Stomach (tissue), 9 donors: Measurements from ENCODE around the gene FGGY. TPM values are rescaled to one million over a fixed set of nuclear protein-coding genes. Genes with fewer than 3 reads are reported as not detected.
"Not testable (repeated sequence)": the region's sequence is repeated elsewhere in the genome, so short reads cannot be mapped to it uniquely, and the experiment has no call there.

Experiments
- DNase-seq, 2 donors: peaks; one replicate each; pipeline versions ENCODE4 v3.0.0 to v3.0.0-alpha.2; 2013 to 2019
- H3K27ac ChIP-seq, 5 donors: fragments of 200-600 bp in 4 of 5; sonication (generic) in 4 of 5; one replicate each; pipeline ENCODE4 v1.5.1; 2013 to 2019; ENCODE audit warnings: mild to moderate bottlenecking in 1 of 5, moderate library complexity in 1 of 5
- H3K27me3 ChIP-seq, 3 donors: fragments of 200-600 bp; sonication (generic); one replicate each; pipeline ENCODE4 v1.5.1; 2017 to 2019; ENCODE audit warnings: mixed run types in 1 of 3
- H3K36me3 ChIP-seq, 4 donors: fragments of 200-600 bp; sonication (generic); 1 replicate in 3 of 4; 2 replicates in 1 of 4; pipeline ENCODE4 v1.5.1; 2016 to 2019
- H3K4me1 ChIP-seq, 4 donors: fragments of 200-600 bp; sonication (generic); one replicate each; pipeline ENCODE4 v1.5.1; 2016 to 2019
- H3K4me3 ChIP-seq, 4 donors: fragments of 200-600 bp; sonication (generic) in 3 of 4; one replicate each; pipeline ENCODE4 v1.5.1; 2016 to 2019; ENCODE audit warnings: mild to moderate bottlenecking in 1 of 4
- H3K9me3 ChIP-seq, 4 donors: fragments of 200-600 bp; sonication (generic); one replicate each; pipeline ENCODE4 v1.5.1; 2016 to 2019
- CTCF ChIP-seq, 7 experiments: fragments of 450-650 bp in 4 of 7; fragments of 200-600 bp in 3 of 7; sonication (generic) in 3 of 7; IDR thresholded peaks; one replicate each; pipeline ENCODE4 v1.5.1; 2016 to 2019; ENCODE audit warnings: antibody characterized with exemption in 7 of 7, control low read depth in 2 of 7, mild to moderate bottlenecking in 1 of 7
- EP300 ChIP-seq: sonication (generic); formaldehyde crosslinking; IDR thresholded peaks from one replicate; pipeline ENCODE4 v1.6.1; 2017; ENCODE audit warnings: antibody characterized with exemption
- POLR2A ChIP-seq, 4 donors: fragments of 450-650 bp; IDR thresholded peaks; one replicate each; pipeline ENCODE4 v1.6.1; 2016; ENCODE audit warnings: antibody characterized with exemption in 4 of 4, control low read depth in 2 of 4, mild to moderate bottlenecking in 1 of 4, moderate library complexity in 1 of 4
- POLR2AphosphoS5 ChIP-seq, 3 donors: sonication (generic); formaldehyde crosslinking; IDR thresholded peaks; one replicate each; pipeline ENCODE4 v1.6.1; 2016; ENCODE audit warnings: antibody characterized with exemption in 3 of 3
- WGBS, 5 donors: extraction: QIAGEN DNeasy Blood & Tissue Kit in 3 of 5; methylation state at CpG; one replicate each; pipeline versions ENCODE4 v1.1.5 to v1.1.7; 2013 to 2018; 5-methylcytosine and 5-hydroxymethylcytosine counted together
- intact Hi-C: fragments of 100-400 bp; cut with DNase I; formaldehyde crosslinking; loops from one replicate; pipeline ENCODE4 v1.15.1; 2023; ENCODE audit warnings: low total_unique reads
- polyA plus RNA-seq, 3 donors: library from polyadenylated mRNA; stranded (reverse); fragments of 200-250 nt; gene quantifications; one replicate each; pipeline ENCODE4 v1.2.3, GENCODE V29; 2013
- total RNA-seq, 5 donors: library from RNA; depleted of rRNA; stranded (reverse); fragments of >200 nt; gene quantifications; one replicate each; pipeline versions ENCODE4 v1.1.0 to v1.2.3, GENCODE V29; 2014 to 2016
- donor health status: healthy with polysubstance abuse.
- donor health status: Bipolar disorder and iron deficiency.
- donor health status: healthy.

FGGY gene
- total and polyA plus RNA-seq, 8 donors = 6.2 to 40.6 (median 10.8) TPM

- TF ChIP-seq POLR2A (IDR thresholded peaks at IDR 0.05) = no peak
- TF ChIP-seq POLR2AphosphoS5 (IDR thresholded peaks at IDR 0.05) = no peak
- no peak for TF ChIP-seq EP300
- TF ChIP-seq CTCF (IDR thresholded peaks at IDR 0.05) = no peak
- 81 to 94% (median 84%) methylated on average over 2 of the region's 2 CpGs for WGBS, 5 donors
- intact Hi-C loops = no loop called here
- no peak overlapping the region for H3K27ac ChIP-seq
- no peaks in the 10 kb centered on the region for H3K4me1 ChIP-seq
- DNase-seq = no peak
- H3K36me3 ChIP-seq = peaks cover 0 to 4% (median 0%) of the 10 kb centered on the region in 4 donors
- H3K27me3 ChIP-seq = no peaks in the 10 kb centered on the region
- peaks cover 0 to 5% (median 2%) of the 10 kb centered on the region in 4 donors for H3K9me3 ChIP-seq
- H3K4me3 ChIP-seq = no peak overlapping the region
Observed at GRCh38 chr1:59457786-59458185, 160.9 kb downstream of the FGGY start.

- intact Hi-C loops = no loop called here
- no peak for DNase-seq
- no peak overlapping the region for H3K27ac ChIP-seq
- WGBS, 5 donors = 91 to 96% (median 95%) methylated on average over 2 of the region's 2 CpGs
- no peak overlapping the region for H3K4me3 ChIP-seq
- H3K4me1 ChIP-seq = no peaks in the 10 kb centered on the region
- H3K9me3 ChIP-seq = peaks cover 0 to 5% (median 2%) of the 10 kb centered on the region in 4 donors
- TF ChIP-seq POLR2A (IDR thresholded peaks at IDR 0.05) (no peak), POLR2AphosphoS5 (IDR thresholded peaks at IDR 0.05) (no peak), CTCF (IDR thresholded peaks at IDR 0.05) (no peak), EP300 (no peak)
- H3K27me3 ChIP-seq = no peaks in the 10 kb centered on the region
- H3K36me3 ChIP-seq = peaks cover 0 to 4% (median 0%) of the 10 kb centered on the region in 4 donors
Observed at GRCh38 chr1:59458884-59459283, 162.0 kb downstream of the FGGY start.

GRCh38 chr1:59462942-59463341, 166.0 kb downstream of the FGGY start:
- H3K9me3 ChIP-seq, intact Hi-C loops, H3K27ac ChIP-seq, H3K27me3 ChIP-seq, H3K4me3 ChIP-seq, H3K36me3 ChIP-seq, DNase-seq, H3K4me1 ChIP-seq: not testable (repeated sequence)
- WGBS, 5 donors = 92 to 100% (median 97%) methylated on average over 2 of the region's 2 CpGs

GRCh38 chr1:59465478-59465877, 168.6 kb downstream of the FGGY start:
- DNase-seq, H3K36me3 ChIP-seq, H3K27ac ChIP-seq, H3K4me1 ChIP-seq, H3K9me3 ChIP-seq, H3K4me3 ChIP-seq, H3K27me3 ChIP-seq, intact Hi-C loops: not testable (repeated sequence)

GRCh38 chr1:59468828-59469428, 172.0 kb downstream of the FGGY start:
- Histone ChIP-seq H3K36me3 (no peaks in the 10 kb centered on the region), H3K4me3 (no peak overlapping the region), H3K27me3 (no peaks in the 10 kb centered on the region), H3K27ac (no peak overlapping the region), H3K9me3 (peaks cover 0 to 5% (median under 1%) of the 10 kb centered on the region in 4 donors), H3K4me1 (peaks cover 0 to 1% (median under 1%) of the 10 kb centered on the region in 4 donors)
- DNase-seq = no peak
- TF ChIP-seq CTCF (IDR thresholded peaks at IDR 0.05) (no peak), EP300 (no peak), POLR2AphosphoS5 (IDR thresholded peaks at IDR 0.05) (no peak), POLR2A (IDR thresholded peaks at IDR 0.05) (no peak)
- WGBS, 5 donors = 96 to 100% (median 98%) methylated on average over 1 of the region's 1 CpG
- intact Hi-C loops = no loop called here

GRCh38 chr1:59471991-59472570, 175.2 kb downstream of the FGGY start:
- H3K9me3 ChIP-seq, DNase-seq, H3K4me3 ChIP-seq, intact Hi-C loops, H3K27me3 ChIP-seq, H3K36me3 ChIP-seq, H3K27ac ChIP-seq: not testable (repeated sequence)
- peaks cover 0 to 18% (median 5%) of the 10 kb centered on the region in 4 donors for H3K4me1 ChIP-seq
- WGBS, 5 donors = 96 to 99% (median 98%) methylated on average over 28 to 43 of the region's 43 CpGs
